Vagina (tissue), 2 donors: ENCODE results near the gene ETS1.

Experiments
- POLR2A ChIP-seq, 2 donors: fragments of 450-650 bp; IDR thresholded peaks; one replicate each; pipeline ENCODE4 v1.6.1; 2017; ENCODE audit warnings: antibody characterized with exemption in 2 of 2, mild to moderate bottlenecking in 2 of 2, moderate library complexity in 2 of 2
- POLR2AphosphoS5 ChIP-seq, 2 donors: sonication (generic); formaldehyde crosslinking; IDR thresholded peaks; one replicate each; pipeline ENCODE4 v1.9.0; 2017; ENCODE audit warnings: antibody characterized with exemption in 2 of 2, mild to moderate bottlenecking in 2 of 2, low read depth in 1 of 2; ENCODE audit not compliant: insufficient read depth in 1 of 2
- TF ChIP-seq, protein P1 (sequence below), 3 experiments: fragments of 450-650 bp in 2 of 3; fragments of 200-600 bp in 1 of 3; sonication (generic) in 1 of 3; IDR thresholded peaks; one replicate each; pipeline ENCODE4 v1.5.1; 2017 to 2019; ENCODE audit warnings: antibody characterized with exemption in 3 of 3, mild to moderate bottlenecking in 2 of 3, moderate library complexity in 2 of 3

DNA sequence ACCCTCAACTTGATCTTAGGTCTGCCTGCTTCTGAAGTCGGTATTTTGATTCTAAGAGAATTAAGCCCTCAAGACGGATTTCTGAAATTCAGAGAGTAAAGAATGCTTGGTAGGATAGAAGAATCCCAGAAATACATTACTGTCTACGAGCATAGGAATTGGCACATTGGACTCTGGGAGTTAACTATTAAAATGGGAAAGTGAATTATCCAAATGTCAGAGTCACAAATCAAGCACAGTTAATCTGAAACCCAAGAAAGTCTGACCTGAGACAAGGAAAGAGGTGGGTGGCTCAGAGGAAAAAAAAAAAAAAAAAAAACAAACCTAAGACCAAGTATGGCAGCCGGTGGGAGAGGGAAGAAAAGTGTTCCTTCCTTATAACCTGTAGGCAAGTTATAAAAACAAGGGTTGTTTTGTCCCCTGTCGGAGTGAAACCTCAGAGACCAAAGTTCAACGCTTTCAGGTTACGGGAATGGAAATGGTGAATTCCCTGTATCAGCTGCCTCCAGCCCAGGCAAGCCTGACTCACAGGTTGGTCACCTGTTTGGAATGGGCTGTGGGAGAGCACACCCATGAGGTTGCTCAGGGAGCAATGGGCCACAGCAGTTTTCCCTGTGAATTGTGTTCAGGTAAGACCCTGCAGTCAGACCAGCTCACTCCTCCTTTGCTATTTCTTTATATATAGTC, 139.0 kb downstream of the ETS1 start:
- TF ChIP-seq, protein P1, sequence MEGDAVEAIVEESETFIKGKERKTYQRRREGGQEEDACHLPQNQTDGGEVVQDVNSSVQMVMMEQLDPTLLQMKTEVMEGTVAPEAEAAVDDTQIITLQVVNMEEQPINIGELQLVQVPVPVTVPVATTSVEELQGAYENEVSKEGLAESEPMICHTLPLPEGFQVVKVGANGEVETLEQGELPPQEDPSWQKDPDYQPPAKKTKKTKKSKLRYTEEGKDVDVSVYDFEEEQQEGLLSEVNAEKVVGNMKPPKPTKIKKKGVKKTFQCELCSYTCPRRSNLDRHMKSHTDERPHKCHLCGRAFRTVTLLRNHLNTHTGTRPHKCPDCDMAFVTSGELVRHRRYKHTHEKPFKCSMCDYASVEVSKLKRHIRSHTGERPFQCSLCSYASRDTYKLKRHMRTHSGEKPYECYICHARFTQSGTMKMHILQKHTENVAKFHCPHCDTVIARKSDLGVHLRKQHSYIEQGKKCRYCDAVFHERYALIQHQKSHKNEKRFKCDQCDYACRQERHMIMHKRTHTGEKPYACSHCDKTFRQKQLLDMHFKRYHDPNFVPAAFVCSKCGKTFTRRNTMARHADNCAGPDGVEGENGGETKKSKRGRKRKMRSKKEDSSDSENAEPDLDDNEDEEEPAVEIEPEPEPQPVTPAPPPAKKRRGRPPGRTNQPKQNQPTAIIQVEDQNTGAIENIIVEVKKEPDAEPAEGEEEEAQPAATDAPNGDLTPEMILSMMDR (IDR thresholded peaks at IDR 0.05): no peak
- no peak for TF ChIP-seq POLR2A (IDR thresholded peaks at IDR 0.05)
- TF ChIP-seq POLR2AphosphoS5 (IDR thresholded peaks at IDR 0.05; ENCODE audit: insufficient read depth in 1 of 2, low read depth in 1 of 2): no peak
